ENCODE results near the gene MYL5.
"Not testable (repeated sequence)": the region's sequence is repeated elsewhere in the genome, so short reads cannot be mapped to it uniquely, and the experiment has no call there.

The MYL5 gene

DNA sequence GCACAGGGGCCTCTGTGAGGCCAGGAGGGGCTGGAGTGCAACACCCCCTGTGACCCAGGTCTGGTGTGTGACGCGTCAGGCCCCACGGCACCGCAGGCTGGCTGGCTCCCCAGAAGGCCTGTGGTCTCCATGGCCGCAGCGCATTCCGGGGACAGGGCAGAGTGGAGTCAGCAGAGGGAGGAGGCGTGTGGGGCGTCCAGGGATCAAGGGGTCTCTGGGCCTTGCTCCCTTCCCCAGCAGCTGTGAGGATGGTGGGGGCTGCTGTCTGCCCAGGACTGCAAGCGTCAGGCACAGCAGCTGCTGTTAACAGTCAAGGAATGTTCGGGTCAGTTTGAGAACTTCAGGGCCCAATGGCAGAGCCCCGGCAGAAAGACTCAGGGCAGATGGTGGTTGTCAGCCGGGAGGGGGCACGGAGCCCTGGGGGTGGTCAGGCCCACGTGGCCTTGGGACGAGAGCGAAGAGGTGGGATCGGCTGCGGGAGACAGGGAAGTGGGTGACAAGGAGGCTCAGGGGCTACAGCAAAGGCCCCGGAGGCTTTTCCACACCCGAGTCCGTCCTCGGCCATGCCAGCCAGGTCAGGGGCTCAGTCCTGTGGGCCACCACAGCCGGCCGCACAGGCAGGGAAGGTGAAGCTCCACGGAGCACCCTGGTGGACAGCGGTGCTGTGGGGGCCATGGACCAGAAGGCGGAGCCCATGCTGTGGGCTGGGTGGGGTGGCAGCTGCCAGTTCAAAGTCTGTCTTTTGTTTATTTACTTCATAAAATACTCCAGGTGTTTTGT, 49.6 kb downstream of the MYL5 start:
- DNase-seq (ENCODE audit: low read depth in 2 of 2, low spot score in 1 of 2) = no peak

DNA sequence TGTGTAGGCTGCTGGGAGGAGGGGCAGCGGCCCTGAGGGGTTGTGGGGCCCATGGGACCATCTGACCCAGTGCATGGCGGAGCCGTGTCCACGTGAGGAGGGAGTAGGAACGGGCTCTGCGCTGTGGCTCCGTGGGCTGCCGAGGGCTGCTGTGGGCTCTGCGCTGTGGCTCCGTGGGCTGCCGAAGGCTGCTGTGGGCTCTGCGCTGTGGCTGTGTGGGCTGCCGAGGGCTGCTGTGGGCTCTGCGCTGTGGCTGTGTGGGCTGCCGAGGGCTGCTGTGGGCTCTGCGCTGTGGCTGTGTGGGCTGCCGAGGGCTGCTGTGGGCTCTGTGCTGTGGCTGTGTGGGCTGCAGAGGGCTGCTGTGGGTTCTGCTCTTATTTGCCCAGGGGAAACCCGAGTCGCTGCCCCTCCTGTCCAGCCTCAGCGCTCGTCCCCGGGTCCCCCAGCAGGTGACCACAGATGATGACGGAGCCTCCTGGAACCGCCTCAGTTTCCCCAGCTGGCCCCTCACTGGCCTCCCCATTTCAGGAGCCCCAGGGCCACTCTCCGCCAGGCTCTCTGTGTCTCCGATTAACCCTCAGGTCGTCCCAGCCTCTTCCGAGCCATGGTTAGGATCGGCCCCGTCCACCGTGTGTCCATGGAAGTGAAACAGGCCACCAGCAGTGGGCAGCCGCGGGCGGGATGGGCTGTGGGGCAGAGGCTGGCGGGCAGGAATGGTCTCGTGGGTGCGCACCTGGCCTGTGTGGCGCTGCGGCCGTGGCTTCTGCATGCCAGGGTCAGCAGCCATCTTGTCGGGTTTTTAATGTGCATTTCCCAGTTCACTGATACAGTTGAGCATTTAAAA, 51.3 kb downstream of the MYL5 start:
- no peak for DNase-seq (ENCODE audit: low read depth in 2 of 2, low spot score in 1 of 2)

DNA sequence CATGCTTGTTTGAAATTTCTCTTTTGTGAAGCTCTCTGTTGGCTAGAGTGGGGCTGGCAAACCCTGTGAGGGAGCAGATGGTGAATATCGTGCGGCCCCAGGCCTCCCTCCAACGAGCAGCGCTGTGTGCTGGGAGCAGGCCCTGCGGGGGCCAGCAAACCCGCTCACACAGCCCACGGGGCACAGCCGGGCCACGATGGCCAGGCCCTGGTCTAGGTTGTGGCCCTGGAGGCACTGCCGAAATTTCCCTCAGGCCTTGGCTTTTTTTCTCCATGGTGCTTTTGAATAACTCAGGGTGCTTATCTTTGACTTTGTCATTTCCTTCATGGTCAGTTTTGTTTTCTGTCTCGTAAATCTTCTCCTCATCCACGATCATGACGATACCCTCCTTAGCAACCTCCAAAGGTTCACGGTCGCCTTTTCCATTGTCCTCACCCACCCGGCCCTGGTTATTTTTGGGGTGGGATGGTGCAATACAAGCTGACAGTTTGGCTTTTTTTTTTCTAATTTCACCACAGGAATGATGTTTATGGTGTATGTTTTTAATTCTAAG, 52.0 kb downstream of the MYL5 start:
- no peak for DNase-seq (ENCODE audit: low read depth in 2 of 2, low spot score in 1 of 2)

- DNase-seq (ENCODE audit: low read depth in 2 of 2, low spot score in 1 of 2) = no peak
Measured at GRCh38 chr4:726838-727237, 52.5 kb downstream of the MYL5 start.

DNA sequence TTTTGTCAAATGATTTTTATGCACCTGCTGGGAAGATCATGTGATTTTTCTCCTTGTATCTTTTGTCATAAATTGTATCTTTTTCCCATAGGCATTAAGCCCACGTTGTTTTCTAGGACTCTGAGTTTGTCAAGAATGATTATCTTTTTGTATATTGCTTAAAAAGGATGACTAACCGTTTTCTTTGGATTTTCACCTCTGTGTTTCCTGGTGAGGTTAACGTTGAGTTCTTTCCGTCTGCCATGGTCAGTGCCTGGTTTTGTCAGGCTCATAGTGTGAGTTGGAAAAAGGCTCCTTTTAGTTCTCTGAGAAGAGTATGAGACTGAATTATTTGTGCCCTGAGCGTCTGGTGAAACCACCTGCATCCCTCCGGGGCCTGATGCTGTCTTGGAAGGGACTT, 53.2 kb downstream of the MYL5 start:
- no peak for DNase-seq (ENCODE audit: low read depth in 2 of 2, low spot score in 1 of 2)

GRCh38 chr4:729336-730315, 55.3 kb downstream of the MYL5 start:
- DNase-seq (ENCODE audit: low read depth in 2 of 2, low spot score in 1 of 2) = no peak

GRCh38 chr4:730511-730910, 56.2 kb downstream of the MYL5 start:
- DNase-seq (ENCODE audit: low read depth in 2 of 2, low spot score in 1 of 2) = no peak

- not testable (repeated sequence) for DNase-seq (ENCODE audit: low read depth in 2 of 2, low spot score in 1 of 2)
Measured at GRCh38 chr4:730946-731904, 56.9 kb downstream of the MYL5 start.

Data from stimulated activated CD8-positive, alpha-beta memory T cell treated with anti-CD3 and anti-CD28 coated beads, Interleukin-4, amount 100 ng/mL, for 4 hours (primary cell).